NCI-H2227 treated with DMSO at 0.1 percent for 48 hours (cell line): ENCODE results near the gene PATJ.
A peak's percentile ranks its signal among the peaks of the same experiment; 100 is the strongest.
"Not testable (repeated sequence)": the region's sequence is repeated elsewhere in the genome, so short reads cannot be mapped to it uniquely, and the experiment has no call there.

Source experiments
- DNase-seq: peaks from one replicate; lab custom pipeline; 2025; lab: John Stamatoyannopoulos, UW

The PATJ gene

DNA sequence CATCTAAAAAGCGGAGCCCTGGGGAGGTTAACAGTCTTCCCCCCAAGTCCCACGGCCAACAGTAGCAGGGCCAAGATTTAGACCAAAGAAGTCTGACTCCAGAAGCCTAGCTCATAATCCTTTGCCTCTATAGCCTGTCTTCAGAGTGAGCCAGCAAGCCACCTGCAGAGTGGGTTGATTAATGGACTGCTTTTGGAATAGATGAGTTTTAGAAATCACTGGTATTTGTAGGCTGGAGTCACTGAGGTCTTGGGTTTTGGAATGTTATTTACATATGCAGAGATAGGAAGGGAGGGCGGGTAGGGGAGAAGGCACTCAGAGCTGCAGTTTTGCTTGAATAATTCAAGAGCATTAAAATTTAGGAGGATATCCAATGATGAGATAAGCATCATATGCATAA lies 361.6 kb downstream of the PATJ start:
- DNase-seq: no peak

DNA sequence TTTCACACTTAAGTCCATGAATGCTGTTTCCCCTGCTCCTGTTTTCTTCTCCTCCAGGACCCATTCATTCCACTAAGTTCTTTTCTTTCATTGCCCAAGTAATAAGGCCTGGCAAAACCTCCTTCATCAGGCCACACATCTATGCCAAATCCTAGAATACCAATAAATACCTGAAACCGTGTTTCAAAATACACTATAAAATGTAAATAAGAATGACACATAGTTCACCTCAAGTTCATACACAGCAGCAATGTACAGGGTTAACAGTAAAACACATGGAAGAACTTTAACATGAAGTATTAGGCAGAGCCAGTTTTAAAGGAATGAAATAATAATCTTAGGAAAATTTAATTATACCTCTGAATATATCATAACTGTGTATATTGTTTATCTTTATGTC lies 365.6 kb downstream of the PATJ start:
- DNase-seq: no peak

DNA sequence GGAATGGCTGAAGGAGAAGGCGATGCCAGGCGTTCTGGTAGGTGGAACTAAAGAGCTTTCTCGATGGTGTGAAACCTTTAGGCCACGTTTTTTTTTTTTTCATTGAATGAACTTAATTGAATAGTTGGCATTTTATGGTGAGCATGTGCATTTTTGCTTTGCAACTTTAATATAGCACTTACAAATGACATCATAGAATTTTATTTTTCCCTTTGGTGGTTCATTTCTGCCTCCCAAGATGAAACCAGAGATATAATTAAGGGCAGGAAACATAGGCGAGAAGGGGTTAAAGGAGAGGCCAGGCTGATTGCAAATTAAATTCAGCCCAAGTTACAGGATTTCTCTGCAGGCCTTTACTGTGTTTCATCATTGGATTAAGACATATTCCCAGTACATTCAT lies 366.8 kb downstream of the PATJ start:
- DNase-seq: no peak

DNA sequence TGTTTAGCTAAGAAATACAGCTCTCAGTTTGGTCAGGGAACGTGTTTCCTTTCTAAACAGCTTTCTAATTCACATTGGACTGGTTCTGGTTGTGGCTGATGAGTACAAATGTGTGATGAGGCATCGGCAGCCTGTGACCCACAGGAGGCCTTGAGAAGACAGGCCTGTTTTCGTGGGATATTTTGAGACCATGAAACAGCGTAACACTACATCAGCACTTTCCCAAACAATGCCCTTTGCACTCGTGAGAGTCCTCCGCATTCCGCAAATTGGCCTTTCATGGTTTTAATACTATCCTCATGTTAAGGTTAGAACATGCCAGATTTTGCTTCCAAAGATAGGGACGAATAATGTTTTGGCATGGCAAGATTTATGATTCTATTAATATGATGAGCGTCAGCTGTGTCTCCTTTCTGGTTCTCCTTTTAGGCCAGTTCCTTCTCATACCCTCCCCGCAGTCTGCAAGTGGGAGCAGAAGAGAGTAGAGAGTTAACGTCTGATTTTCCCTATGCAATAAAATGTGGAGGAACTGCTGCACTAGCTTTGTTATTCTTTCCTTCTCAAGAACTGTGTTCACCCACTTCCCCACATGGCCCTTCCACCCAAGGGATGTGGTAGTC lies 368.0 kb downstream of the PATJ start:
- no peak for DNase-seq

DNA sequence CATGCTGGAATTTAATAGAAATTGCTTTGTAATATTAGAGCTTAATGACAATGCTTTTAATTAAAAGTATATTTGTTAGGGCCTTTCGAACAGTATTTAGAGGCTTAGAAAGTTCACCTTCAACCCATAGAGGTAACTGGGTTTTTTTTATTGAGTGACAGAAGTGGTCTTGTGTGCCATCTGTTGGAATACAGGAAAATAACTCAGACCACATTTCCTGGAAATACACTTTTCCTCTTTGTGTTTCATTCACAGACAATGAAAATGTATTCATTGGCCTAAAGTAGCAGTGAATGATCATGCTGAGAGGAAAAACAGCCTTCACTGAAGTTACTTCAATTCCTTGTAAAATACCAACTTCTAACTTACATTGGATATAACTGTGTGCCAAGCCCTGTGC lies 368.8 kb downstream of the PATJ start:
- DNase-seq: no peak

DNA sequence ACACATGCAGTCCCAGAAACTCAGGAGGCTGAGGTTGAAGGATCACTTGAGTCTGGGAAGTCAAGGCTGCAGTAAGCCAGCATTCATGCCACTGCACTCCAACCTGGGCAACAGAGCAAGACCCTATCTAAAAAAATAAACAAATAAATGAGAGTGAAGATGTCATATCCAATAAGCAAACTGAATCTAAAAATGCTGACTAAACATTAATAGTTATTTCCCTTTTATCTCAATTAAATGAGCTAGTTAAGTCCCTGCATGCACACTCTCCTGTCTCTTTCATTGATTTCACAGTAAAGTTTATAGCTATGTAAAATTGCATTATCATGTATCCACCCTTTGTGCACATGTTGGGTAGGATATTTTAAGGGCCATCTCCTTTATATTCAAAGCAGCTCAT lies 371.2 kb downstream of the PATJ start:
- no peak for DNase-seq

DNA sequence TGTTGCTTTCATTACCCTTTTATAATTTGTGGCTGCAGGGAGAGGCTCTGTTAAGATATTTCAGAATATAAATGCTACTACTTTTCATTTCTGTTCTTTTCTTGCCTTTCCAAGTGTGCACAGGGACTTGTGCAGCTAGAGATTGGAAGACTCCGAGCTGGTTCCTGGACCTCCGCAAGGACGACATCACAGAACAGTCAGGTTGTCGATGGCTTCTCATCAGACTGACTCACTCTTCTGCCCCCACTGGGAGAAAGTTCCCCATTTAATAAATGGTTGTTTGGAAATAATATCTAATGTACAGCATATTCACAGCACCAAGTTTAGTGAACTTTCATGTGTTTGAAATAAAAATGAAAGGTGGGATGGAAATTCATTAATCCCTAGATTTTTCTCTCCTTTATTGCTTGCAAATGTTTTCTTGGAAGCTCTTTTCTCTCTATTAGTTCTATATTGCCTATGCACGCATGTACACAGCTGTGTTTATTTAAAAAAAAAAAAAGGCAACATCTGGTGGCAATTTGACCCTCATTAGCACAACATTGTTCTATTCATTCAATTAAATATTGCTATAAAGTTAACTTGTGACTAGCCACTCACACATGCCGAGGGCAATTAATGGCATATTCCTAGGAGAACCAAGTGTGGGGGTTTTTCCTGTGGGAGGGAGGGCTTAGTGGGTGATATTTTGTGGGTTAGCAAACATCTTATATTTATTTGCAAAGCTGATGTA lies 374.9 kb downstream of the PATJ start:
- DNase-seq: no peak

DNA sequence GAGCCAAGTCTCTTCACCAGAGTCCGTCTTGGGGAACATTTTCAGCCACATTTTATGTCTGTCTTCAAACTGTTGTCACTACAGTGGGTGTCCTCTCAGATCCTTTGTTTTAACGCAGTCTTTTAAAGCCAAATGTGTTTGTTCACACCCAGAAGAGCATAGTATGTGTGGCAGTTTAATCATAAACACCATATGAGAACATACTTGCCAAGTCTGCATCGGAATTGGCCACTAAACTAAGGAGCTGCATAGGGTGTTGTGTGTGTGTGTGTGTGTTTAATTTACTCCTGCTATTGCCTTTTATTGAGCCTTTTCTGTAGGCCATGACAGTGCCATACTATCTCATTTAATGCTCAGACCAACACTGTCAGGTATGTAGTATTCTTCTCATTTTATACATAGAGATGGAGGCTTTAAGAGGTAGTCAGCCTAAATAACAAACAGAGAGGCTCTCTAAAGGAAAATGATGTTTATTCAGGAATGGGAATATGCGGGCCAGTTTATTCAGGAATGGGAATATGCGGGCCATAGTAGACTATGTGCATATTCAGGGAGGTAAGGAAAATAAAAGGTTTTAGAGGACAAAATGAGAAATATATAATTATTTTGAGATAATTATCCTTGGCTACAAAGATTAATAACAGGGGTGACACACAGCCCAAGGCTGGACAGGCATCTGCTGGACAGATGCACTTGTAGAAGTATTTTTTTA lies 384.5 kb downstream of the PATJ start:
- no peak for DNase-seq

DNA sequence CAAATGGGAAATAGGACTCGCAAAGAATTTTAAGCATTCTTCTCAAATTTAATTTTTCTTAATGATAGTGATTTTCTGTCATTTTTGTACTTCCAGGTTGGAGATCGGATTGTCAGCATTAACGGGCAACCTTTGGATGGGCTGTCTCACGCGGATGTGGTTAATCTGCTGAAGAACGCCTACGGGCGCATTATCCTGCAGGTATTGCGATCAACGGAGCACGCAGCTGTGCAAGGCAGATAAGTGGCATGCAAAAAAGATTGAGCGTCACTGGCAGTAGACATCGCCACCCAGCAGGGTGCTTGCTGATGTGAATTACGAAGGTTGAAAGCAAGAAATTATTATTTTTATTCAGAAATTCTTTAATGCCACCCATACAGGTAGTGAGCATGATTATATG lies 386.5 kb downstream of the PATJ start:
- peak; percentile 47 for DNase-seq

DNA sequence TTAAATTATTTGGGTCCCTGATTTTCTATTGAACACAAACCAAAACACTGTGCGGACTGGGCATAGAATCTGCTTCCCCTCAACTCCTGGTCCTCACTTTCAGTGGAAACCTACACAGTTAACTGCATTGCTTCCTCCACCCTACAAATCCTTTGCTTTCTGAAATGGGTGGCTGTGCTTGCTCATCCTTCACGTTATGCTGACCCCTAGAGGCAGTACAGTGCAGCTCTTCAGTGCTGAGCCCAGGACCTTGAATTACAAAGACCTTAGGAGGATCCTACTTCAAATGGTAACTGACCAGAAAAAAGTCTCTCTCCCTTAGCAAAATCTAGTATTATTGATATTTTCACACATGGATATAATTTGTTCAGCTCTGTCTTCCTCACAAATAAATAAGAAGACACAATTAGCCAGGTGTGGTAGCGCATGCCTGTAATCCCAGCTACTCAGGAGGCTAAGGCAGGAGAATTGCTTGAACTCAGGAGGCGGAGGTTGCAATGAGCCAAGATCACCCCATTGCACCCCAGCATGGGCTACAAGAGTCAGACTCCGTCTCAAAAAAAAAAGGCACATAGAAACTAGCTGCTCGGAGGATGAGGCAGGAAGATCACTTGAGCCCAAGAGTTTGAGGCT lies 388.9 kb downstream of the PATJ start:
- DNase-seq: peak; percentile 55

DNA sequence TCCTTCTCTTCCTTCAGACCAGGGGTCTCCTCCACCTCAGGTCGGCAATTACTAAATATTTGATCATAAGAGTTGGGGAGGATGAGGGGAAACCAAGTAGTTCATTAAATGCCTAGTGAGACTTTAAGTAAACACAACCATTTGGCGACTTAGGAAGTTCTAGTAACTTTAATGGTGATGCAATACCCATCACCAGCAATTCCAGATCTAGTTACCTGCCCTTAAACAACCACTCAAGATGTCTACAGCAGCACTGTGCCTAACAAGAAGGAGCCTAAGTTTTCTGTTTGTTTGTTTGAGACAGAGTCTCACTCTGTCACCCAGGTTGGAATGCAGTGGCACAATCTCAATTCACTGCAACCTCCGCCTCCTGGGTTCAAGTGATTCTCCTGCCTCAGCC lies 395.7 kb downstream of the PATJ start:
- no peak for DNase-seq

DNA sequence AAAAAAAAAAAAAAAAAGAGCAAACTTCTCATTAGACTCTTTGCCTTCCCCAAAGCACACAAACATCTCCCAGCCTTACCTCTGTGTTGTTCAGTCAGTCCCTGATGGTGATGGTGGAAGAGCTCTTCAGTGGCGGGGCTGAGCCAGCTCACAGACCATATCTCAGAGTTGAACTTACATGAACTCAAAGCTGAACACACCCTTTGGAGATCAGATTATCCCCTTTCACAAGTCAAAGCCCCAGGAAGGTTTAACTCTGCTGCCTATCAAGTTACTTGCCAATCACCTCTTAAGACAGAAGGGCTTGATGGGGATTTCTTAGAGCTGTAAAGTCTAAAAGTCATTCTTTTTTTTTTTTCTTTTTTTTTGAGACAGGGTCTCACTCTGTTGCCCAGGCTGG lies 397.1 kb downstream of the PATJ start:
- DNase-seq: no peak

DNA sequence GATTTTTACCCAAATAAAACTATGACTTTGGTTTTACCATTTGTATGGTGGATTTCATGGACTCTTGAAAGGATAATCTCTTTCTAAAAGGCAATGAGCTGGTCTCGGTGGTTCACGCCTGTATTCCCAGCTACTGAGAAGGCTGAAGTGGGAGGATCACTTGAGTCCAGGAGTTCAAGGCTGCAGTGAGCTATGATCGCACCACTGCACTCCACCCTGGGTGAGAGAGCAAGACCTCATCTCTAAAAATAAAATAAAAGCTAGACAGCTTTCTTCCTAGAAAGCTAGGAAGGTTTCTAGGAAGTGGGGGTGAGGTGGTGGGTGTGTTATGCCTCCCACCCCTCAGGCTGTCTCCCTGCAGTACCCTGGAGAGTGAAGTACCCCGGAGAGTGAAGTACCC lies 398.4 kb downstream of the PATJ start:
- DNase-seq: no peak

DNA sequence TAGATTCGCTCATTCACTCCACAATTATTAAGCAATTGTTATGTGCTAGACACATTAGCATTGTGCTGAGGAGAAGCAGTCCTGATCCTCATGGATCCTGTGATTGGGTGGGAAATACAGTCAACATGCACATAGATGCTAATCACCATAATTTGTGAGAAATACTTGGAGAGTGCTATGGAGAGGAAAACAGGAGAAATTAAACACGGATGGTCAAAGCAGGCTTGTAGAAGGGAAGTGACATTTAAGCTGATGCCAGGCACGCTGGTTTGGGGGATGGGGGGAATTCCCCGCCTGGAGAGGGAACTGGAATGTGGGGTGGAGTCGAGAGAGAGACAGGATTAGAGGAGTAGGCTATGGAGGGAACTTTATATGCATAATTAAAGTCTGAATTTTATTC lies 400.2 kb downstream of the PATJ start:
- DNase-seq: no peak

DNA sequence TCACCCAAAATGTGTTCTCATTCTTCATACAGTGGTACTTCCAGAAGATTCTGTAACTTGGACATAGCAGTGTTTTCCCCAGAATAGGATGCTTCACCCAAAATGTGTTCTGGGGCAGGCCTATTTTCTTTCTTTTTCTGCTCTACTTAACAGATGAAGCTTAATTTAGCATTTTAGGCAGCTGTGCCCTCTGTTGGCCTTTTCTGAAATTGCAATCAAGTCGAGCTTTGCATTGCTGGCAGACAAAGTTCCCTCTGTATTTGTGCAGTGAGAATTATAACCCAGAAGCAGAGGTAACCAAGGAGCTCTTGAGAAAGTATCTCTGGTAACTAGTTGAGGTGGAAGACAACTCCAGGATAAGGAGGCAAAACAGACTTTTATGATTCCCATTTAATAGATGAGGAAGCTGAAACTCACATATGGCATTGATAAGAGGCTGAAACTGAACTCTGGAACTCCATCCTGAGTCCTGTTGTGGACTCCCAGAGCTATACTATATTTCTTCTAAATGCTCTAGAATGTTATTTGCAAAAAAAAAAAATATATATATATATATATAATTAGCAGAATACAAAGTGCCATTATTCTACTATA lies 402.1 kb downstream of the PATJ start:
- DNase-seq: peak; percentile 20

DNA sequence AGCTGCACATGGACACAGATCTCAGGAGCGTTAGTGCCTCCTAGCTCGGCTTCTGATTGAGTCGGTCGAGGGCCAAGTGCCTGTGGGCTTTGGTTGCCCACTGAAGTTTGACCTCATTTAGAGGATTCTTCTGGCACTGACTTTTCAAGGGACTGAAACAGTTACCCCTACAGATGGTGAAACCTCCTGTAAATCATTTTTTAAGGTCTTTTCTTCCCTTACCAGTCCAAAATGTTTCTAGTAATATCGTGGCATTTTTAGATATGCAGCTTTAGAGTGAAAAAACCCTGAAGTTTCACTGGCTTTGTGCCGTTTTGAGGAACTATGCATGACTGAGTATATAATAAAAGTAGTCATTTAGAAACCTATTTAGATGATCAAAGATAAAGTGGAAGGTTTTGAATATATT lies 417.7 kb downstream of the PATJ start:
- DNase-seq: no peak

DNA sequence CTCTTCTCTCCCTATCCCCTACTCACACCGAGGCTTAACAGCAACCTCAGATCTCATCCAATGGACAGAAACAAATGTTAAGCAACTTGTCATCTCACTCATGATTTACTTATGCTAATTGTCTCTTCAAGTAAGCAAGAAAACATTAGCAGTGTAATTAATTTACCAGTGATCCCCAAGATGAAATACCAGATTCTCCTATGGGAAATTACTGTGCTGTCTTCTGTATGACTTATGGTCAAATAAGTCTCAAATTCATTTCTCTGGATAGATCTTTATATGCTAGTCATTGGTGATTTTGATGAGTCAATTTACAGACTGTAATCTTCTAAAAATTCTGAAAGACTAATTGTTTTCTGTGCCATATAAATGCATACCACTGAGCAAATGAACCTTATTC lies 419.4 kb downstream of the PATJ start:
- DNase-seq: no peak

DNA sequence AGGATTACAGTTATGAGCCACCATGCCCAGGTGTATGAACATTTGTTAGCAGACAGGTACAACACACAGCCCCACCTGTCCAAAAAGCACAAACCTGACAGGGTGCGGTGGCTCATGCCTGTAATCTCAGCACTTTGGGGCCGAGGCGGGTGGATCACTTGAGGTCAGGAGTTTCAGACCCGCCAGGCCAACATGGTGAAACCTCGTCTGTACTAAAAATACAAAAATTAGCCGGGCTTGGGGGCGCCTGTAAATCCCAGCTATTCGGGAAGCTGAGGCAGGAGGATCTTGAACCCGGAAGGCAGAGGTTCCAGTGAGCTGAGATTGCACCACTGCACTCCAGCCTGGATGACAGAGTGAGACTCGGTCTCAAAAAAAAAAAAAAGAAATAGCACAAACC lies 428.1 kb downstream of the PATJ start:
- DNase-seq: not testable (repeated sequence)

DNA sequence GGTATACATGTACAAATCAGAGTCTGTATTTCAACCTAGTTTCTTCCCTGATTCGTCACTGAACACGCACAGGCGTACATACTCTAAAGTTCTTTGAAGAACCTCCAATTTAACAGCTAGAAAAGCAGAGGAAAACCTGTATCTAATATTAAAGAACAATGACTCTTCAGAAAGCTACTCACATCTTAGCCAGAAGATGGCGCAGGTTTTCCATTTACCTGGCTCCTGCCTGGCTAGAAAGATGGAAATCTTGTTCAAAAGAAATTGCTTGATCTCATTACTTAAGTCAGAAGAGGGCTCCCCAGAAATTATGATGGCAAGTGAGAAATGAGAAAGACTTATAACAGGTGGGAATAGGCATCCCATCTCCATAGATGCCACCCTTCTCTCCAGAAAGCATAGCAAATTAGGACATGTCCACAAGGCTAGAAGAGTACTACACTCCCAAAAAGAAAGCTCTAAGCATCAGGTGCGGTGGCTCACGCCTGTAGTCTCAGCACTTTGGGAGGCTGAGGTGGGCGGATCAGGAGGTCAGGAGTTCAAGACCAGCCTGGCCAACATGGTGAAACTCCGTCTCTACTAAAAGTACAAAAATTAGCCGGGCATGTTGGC lies 433.4 kb downstream of the PATJ start:
- DNase-seq: peak; percentile 65

DNA sequence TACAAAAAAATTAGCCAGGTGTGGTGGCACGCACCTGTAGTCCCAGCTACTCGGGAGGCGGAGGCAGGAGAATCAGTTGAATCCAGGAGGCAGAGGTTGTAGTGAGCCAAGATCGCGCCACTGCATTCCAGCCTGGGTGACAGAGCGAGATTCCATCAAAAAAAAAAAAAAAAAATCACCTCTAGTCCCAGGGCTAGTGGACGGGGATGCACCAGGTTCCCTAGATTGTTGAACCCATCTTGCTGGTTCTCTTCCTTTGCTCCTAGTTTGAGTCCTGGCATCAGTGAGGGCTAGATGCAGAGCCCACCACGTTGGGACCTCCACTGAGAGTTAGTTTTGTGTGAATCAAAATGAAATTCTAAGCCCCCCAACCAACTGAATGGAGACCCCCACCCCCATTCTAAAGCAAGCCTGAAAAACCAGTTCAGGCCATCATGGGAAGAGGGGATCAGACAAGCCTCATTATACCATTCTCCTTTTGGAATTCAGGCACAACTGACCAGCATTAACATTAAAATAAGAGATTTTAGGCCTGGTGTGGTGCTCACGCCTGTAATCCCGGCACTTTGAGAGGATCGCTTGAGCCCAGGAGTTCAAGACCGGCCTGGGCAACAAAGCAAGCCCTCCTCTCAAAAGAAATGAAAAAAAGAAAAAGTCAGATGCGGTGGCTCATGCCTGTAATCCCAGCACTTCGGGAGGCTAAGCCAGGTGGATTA lies 434.5 kb downstream of the PATJ start:
- DNase-seq: no peak

DNA sequence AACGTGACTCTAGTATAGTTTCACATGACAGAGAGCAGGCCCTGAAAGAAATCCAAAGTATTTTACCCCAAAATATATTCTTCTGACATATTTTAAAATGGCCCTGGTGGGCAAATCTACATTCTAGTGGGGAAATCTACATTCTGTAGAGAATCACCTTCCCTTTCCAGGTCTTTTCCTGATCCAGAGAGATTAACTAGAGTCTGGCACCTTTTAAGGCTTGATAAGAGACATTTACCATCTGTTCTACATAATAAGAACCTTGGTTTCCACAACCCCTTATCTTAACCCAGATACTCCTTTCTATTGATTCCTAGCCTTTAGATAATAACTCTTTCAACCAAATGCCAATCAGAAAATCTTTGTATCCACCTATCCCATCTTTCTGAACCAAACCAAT lies 435.3 kb downstream of the PATJ start:
- DNase-seq: no peak
